MM.1S (cell line): Measurements from ENCODE around the gene RGS16.

Experiments
- DNase-seq: peaks from one replicate; pipeline ENCODE4 v3.0.0-alpha.2; 2015
- H2AFZ ChIP-seq: fragments of 300-600 bp; sonication (generic); 2 replicates; pipeline ENCODE4 v1.6.0; 2016; ENCODE audit warnings: antibody characterized with exemption, low read length
- H3F3A ChIP-seq: fragments of 300-600 bp; sonication (generic); 2 replicates; pipeline ENCODE4 v1.6.1; 2016; ENCODE audit warnings: mild to moderate bottlenecking, antibody characterized with exemption, low read length, moderate library complexity, mixed read lengths; ENCODE audit not compliant: insufficient read depth
- H3K27ac ChIP-seq: fragments of 300-600 bp; sonication (generic); 2 replicates; pipeline ENCODE4 v1.5.1; 2016; ENCODE audit warnings: mild to moderate bottlenecking, low read length
- H3K27me3 ChIP-seq: fragments of 300-600 bp; sonication (generic); replicated peaks from 2 replicates; pipeline ENCODE4 v1.6.0; 2016; ENCODE audit warnings: low read length; ENCODE audit not compliant: insufficient read depth
- H3K36me3 ChIP-seq: fragments of 300-600 bp; sonication (generic); replicated peaks from 2 replicates; pipeline ENCODE4 v1.6.1; 2016; ENCODE audit warnings: mild to moderate bottlenecking, low read length, mixed read lengths; ENCODE audit not compliant: insufficient read depth
- H3K4me1 ChIP-seq: fragments of 300-600 bp; sonication (generic); 2 replicates; pipeline ENCODE4 v1.6.1; 2016; ENCODE audit warnings: low read length, mixed read lengths
- H3K4me2 ChIP-seq: fragments of 300-600 bp; sonication (generic); 2 replicates; pipeline ENCODE4 v1.6.0; 2016; ENCODE audit warnings: low read depth, low read length
- H3K4me3 ChIP-seq: fragments of 300-600 bp; sonication (generic); 2 replicates; pipeline ENCODE4 v1.5.1; 2016; ENCODE audit warnings: low read length, mixed read lengths
- H3K79me2 ChIP-seq: fragments of 300-600 bp; sonication (generic); 2 replicates; pipeline ENCODE4 v1.6.1; 2016; ENCODE audit warnings: mixed run types, low read length, mixed read lengths
- H3K9ac ChIP-seq: fragments of 300-600 bp; sonication (generic); 2 replicates; pipeline ENCODE4 v1.6.1; 2016; ENCODE audit warnings: low read length, mixed read lengths
- H3K9me2 ChIP-seq: fragments of 300-600 bp; sonication (generic); replicated peaks from 2 replicates; pipeline ENCODE4 v1.6.1; 2016; ENCODE audit warnings: mild to moderate bottlenecking, low read length, mixed read lengths; ENCODE audit not compliant: insufficient read depth
- H3K9me3 ChIP-seq: fragments of 300-600 bp; sonication (generic); replicated peaks from 2 replicates; pipeline ENCODE4 v1.6.1; 2016; ENCODE audit warnings: mild to moderate bottlenecking, low read length, mixed read lengths; ENCODE audit not compliant: insufficient read depth
- H4K20me1 ChIP-seq: fragments of 300-600 bp; sonication (generic); 2 replicates; pipeline ENCODE4 v1.6.1; 2016; ENCODE audit warnings: mild to moderate bottlenecking, low read length, moderate library complexity, mixed read lengths; ENCODE audit not compliant: insufficient read depth
- CTCF ChIP-seq: fragments of 300-600 bp; sonication (generic); IDR thresholded peaks from 2 replicates; pipeline ENCODE4 v1.5.1; 2016; ENCODE audit warnings: antibody characterized with exemption, low read length, mixed read lengths
- EZH2 ChIP-seq: fragments of 300-600 bp; sonication (generic); optimal IDR thresholded peaks from 2 replicates; pipeline ENCODE3; 2017; ENCODE audit warnings: low read depth, mild to moderate bottlenecking, antibody characterized with exemption, low read length, mixed read lengths
- EZH2phosphoT487 ChIP-seq: fragments of 300-600 bp; sonication (generic); IDR thresholded peaks from 2 replicates; pipeline ENCODE4 v1.6.1; 2018; ENCODE audit warnings: antibody characterized with exemption, low read length

The RGS16 gene

GRCh38 chr1:182641561-182641960 lies 37.4 kb upstream of the RGS16 start:
- H3K27ac ChIP-seq = no peak overlapping the region
- no peaks in the 10 kb centered on the region for H4K20me1 ChIP-seq
- no peaks in the 10 kb centered on the region for H3K79me2 ChIP-seq
- no peaks in the 10 kb centered on the region for H3K36me3 ChIP-seq
- no peaks in the 10 kb centered on the region for H3F3A ChIP-seq
- H3K9me2 ChIP-seq = no peaks in the 10 kb centered on the region
- H3K4me2 ChIP-seq = no peak overlapping the region
- H3K4me1 ChIP-seq = no peaks in the 10 kb centered on the region
- H2AFZ ChIP-seq = no peak overlapping the region
- H3K27me3 ChIP-seq = no peaks in the 10 kb centered on the region
- TF ChIP-seq CTCF (no peak), EZH2 (no peak), EZH2phosphoT487 (no peak)
- DNase-seq = peak; percentile 2
- no peak overlapping the region for H3K9ac ChIP-seq
- no peak overlapping the region for H3K4me3 ChIP-seq
- no peaks in the 10 kb centered on the region for H3K9me3 ChIP-seq

- no peaks in the 10 kb centered on the region for H3K27me3 ChIP-seq
- TF ChIP-seq EZH2 (no peak), EZH2phosphoT487 (no peak), CTCF (no peak)
- H3K9me2 ChIP-seq = no peaks in the 10 kb centered on the region
- no peaks in the 10 kb centered on the region for H3F3A ChIP-seq
- no peaks in the 10 kb centered on the region for H4K20me1 ChIP-seq
- H3K4me3 ChIP-seq = no peak overlapping the region
- H3K4me2 ChIP-seq = no peak overlapping the region
- H3K36me3 ChIP-seq = no peaks in the 10 kb centered on the region
- DNase-seq = no peak
- H3K79me2 ChIP-seq = no peaks in the 10 kb centered on the region
- H3K4me1 ChIP-seq = no peaks in the 10 kb centered on the region
- H3K9ac ChIP-seq = no peak overlapping the region
- H3K27ac ChIP-seq = no peak overlapping the region
- no peak overlapping the region for H2AFZ ChIP-seq
- no peaks in the 10 kb centered on the region for H3K9me3 ChIP-seq
Observed at GRCh38 chr1:182639330-182639729, 35.1 kb upstream of the RGS16 start.

GRCh38 chr1:182637769-182638168 lies 33.6 kb upstream of the RGS16 start:
- H2AFZ ChIP-seq = no peak overlapping the region
- no peak overlapping the region for H3K9ac ChIP-seq
- H3K9me2 ChIP-seq = no peaks in the 10 kb centered on the region
- no peaks in the 10 kb centered on the region for H3K4me1 ChIP-seq
- no peak overlapping the region for H3K4me3 ChIP-seq
- no peaks in the 10 kb centered on the region for H4K20me1 ChIP-seq
- H3K79me2 ChIP-seq = no peaks in the 10 kb centered on the region
- DNase-seq = no peak
- H3F3A ChIP-seq = no peaks in the 10 kb centered on the region
- H3K27me3 ChIP-seq = no peaks in the 10 kb centered on the region
- H3K9me3 ChIP-seq = no peaks in the 10 kb centered on the region
- TF ChIP-seq EZH2 (no peak), CTCF (no peak), EZH2phosphoT487 (no peak)
- no peak overlapping the region for H3K27ac ChIP-seq
- no peak overlapping the region for H3K4me2 ChIP-seq
- H3K36me3 ChIP-seq = no peaks in the 10 kb centered on the region
